ENCODE data around the gene RABGAP1L.
A peak's percentile ranks its signal among the peaks of the same experiment; 100 is the strongest.
"Not testable (repeated sequence)": the region's sequence is repeated elsewhere in the genome, so short reads cannot be mapped to it uniquely, and the experiment has no call there.

RABGAP1L gene

DNA sequence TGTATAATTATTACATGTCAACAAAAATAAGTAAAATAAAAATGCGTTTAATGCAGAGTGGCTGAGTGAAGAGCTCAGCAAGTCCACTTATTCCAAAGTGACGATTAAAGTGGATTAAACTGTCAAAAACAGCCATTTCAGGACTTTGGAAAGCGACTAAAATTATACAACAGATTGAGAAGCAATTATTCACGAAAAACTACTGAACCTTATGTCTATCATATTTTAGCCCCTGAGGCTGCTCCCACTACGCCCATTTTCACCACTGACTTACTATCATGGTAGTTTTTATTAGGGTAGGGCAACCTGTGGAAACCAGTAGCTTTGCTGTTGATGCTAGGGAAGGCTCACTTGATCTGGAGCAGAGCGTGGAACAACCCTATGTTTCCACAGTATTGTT, 174.1 kb downstream of the RABGAP1L start:
- no peak overlapping the region for H3K4me3 ChIP-seq (ENCODE audit: low read depth, low read length)
- DNase-seq (ENCODE audit: low read depth): no peak

DNA sequence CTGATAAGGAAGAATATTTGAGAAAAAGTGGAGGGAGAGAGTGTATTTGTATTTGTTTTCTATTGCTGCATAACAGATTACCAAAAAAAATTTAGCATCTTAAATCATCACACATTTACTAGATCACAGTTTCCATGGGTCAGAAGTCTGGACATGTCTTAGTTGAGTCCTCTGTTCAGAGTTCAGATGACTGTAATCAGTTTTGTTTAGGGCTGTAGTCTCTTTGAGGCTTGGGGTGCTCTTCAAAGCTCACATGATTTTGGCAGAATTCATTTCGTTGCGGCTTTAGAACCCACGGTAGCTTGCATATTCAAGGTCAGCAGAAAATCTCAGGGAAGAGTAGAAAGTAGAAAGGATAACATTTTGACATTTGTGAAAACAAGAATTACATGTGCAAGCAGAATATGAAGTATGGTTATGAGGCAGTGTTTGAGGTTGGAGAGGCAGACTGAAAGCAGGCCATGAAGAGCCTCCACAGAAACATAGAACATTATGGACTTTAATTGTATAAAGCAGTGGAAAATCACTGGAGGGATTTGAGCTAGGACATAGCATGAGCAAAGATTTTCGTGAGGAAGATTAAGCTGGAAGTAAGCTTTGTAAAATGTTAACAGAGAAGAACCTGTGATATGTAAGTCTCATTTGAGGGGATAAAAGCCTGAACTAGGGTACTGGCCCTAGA, 177.8 kb downstream of the RABGAP1L start:
- no peak for DNase-seq (ENCODE audit: low read depth)
- H3K4me3 ChIP-seq (ENCODE audit: low read depth, low read length): no peak overlapping the region

DNA sequence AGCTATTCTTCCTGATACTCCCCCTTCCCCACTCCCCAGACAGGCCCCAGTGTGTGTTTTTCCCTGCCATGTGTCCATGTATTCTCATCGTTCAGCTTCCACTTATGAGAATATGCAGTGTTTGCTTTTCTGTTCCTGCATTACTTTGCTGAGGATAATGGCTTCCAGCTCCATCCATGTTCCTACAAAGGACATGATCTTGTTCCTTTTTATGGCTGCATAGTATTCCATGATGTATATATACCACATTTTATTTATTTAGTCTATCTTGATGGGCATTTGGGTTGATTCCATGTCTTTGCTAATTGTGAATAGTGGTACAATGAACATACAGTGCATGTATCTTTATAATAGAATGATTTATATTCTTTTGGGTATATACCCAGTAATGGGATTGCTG, 181.1 kb downstream of the RABGAP1L start:
- not testable (repeated sequence) for H3K4me3 ChIP-seq (ENCODE audit: low read depth, low read length); DNase-seq (ENCODE audit: low read depth)

DNA sequence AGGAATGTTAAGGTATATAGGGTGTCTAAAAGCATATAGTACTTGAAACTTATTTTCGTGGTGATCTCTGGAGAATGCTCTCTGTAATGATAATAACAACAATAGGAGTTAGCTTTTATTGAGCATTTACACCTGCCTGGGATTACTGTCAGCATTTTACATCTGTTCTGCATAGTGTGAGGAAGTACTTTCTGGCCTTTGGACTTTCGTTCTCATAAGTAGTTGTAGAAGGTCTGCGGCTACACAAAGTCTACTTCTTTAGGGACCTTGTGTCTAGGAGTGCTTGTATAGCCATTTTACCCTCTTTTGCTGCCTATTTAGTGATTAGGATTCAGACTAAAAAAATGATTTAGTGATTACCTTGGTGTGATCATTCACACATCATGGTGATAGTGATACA, 184.8 kb downstream of the RABGAP1L start:
- DNase-seq (ENCODE audit: low read depth): no peak
- H3K4me3 ChIP-seq (ENCODE audit: low read depth, low read length): no peak overlapping the region

DNA sequence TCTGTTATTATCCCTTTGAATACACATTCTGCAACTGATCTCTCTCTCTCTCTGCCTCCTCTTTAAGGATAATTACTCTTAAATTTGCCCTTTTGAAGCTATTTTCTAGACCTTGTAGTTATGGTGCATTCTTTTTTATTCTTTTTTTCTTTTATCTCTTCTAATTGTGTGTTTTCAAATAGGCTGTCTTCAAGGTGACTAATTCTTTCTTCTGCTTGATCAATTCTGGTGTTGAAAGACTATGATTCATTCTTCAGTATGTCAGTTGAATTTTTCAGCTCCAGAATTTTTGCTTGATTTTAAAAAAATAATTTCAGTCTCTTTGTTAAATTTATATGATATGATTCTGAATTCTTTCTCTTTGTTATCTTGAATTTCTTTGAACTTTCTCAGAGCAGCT, 192.8 kb downstream of the RABGAP1L start:
- H3K4me3 ChIP-seq (ENCODE audit: low read depth, low read length): no peak overlapping the region

DNA sequence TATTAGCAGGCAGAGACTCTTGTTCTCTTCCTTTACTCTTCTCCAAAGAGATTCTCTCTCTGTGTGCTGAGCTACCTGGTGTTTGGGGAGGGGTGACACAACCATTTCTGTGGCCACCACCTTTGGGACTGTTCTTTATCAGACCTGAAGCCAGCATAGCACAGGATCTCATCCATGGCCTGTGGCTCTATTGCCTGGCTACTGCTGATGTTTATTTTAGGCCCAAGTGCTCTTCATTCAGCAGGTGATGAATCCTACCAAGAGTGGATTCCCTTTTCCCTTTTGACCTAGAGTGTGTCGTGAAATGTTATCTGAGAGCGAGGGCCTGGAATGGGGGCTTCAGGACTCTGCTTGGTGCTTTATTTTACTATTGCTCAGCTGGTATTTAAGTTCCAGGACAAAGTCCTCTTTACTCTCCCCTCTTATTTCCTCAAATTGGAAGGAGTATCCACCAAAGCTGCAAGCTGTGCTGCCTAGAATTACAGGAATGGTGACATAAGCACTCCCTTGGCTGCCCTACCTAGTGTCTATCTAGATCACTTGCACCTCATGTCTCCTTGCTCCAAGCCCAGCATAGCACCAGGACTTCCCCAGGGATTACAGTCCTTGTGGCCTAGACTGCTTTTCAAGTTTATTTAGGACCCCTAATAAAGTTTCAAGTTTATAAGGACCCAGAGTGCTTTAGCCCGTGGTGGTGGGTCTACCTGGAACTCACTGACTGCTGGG, 193.7 kb downstream of the RABGAP1L start:
- no peak for DNase-seq (ENCODE audit: low read depth)
- H3K4me3 ChIP-seq (ENCODE audit: low read depth, low read length): no peak overlapping the region

More for the DNA sequence above, 192.8 kb downstream of the RABGAP1L start:
- DNase-seq (ENCODE audit: low read depth): no peak

DNA sequence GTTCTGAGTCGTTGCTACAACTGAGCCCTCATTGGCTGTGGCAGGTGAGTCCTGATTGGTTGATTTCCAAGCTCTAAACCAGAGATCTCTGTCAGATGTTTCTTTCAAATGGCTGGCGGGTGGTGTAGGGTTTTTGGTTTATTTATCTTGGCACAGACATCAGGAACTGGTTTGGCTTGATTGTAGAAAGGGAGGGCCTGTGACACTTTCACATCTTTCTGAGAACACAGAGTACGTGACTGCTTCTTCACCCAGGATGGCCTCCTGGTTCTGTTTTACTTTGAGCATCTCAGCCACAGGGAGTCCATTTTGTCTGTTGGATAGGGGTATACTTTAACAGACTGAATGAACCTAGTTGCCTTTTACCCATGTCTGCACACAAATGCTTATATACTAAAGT, 199.0 kb downstream of the RABGAP1L start:
- DNase-seq (ENCODE audit: low read depth): no peak
- no peak overlapping the region for H3K4me3 ChIP-seq (ENCODE audit: low read depth, low read length)

DNA sequence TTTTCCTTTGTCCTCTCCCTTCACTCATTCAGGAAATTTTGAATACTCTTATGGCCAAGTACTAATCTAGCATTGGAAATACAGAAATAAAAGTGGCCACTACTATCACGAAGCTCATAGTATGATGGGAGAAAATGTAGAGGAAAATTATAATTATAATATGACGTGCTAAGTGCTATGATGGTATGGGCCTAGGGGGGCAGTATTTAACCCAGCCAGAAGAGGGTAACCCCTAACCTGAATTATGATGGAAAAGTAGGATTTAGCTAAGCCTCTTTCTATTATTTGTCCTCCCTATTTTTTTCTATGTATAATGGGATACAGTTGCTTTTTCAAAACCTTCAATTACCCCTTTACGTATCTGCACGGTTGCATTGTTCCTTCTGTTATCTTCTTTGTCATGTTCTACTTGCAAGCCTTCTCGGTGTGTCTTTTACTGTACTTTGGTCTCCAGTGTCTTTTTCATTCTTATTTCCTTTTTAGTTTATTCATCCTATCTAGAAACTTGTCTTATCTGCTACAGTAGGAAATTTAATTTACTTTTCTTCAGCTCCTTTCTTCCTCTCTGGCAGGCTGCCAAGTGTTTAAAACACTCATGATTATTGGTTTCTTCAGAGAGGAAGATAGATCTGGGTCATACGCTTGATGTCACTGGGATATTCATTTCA, 199.6 kb downstream of the RABGAP1L start:
- no peak for DNase-seq (ENCODE audit: low read depth)
- H3K4me3 ChIP-seq (ENCODE audit: low read depth, low read length): no peak overlapping the region

DNA sequence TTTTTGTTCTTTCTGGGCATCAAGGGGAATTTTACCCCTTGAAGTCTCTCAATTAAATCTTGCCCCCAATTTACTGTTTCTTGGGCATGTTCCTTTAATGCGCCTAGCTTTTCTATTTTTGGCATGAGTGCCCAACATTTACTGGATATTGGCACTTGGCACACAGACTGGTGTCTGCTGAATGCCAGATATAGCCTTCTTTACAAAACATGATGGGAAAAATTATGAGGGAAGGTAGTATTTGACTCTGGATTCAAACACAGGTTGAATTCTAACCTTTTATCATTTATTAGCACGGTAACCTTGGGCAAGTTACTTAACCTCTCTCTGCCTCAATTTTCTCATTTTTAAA, 200.1 kb downstream of the RABGAP1L start:
- DNase-seq (ENCODE audit: low read depth): no peak
- H3K4me3 ChIP-seq (ENCODE audit: low read depth, low read length): no peak overlapping the region

DNA sequence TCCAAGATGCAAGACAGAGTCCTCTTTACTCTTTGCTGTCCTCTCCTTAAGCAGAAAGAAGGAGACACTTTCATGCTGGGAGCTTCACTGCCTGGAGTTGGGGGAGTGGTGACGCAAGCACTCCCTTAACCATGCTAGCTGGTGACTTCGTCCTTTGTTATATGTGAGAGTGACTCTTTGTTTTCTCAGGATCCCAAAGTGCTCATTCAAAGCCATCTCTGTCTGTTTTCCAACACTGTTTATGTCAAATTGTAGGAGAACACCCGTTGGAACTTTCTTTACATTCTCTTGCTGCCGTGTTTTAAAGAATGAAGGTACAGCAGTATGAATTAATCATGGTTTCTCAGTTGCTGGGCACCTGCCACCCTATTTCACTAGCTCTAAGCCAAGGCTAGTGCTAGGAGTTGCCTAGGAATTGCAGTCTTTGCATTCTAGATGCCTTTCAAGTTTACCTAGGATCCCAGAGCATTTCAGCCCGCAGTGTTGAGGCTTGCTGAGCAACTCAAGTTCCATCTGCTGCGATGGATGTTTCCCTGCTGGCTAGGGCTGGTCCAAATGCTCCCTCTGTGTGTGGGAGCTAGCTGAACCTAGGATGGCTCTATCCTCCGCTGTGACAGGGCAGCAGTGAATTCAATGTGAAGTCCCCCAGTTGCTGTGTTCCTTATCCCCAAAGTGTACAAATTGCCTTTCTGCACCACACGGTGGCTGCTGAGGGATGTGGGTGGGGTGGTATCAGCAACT, 205.8 kb downstream of the RABGAP1L start:
- no peak for DNase-seq (ENCODE audit: low read depth)
- no peak overlapping the region for H3K4me3 ChIP-seq (ENCODE audit: low read depth, low read length)

DNA sequence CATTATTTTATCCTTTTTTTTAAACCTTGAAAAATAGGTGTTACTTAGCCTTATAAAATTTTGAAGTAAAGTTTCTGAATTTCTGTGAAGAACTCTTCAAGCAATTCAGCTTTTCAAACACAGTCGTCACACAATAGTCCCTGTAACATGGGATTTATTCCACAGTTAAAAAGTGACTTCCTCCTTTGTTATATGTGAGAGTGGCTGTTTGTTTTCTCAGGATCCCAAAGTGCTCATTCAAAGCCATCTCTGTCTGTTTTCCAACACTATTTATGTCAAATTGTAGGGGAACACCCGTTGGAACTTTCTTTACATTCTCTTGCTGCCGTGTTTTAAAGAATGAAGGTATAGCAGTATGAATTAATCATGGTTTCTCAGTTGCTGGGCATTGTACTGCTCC, 207.6 kb downstream of the RABGAP1L start:
- H3K4me3 ChIP-seq (ENCODE audit: low read depth, low read length): no peak overlapping the region
- no peak for DNase-seq (ENCODE audit: low read depth)

DNA sequence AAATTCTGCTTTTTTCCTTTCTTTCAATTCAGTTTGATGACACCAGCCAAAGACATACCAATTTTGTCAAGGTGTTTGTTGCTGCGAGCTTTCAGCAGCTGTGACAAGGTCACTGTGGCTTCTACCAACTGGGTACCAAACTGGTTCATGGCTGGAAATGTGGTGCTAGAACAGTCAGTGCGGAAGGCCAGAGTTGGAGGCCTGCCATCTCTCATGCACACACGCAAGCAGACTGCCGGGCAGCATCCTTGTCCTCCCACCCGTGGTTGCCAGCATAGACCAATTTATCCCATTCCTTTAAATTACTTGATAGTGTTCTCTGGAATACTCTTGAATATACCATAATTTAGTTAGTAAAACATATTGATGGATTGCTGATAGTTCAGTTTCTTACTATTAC, 208.6 kb downstream of the RABGAP1L start:
- H3K4me3 ChIP-seq (ENCODE audit: low read depth, low read length): no peak overlapping the region
- DNase-seq (ENCODE audit: low read depth): no peak

DNA sequence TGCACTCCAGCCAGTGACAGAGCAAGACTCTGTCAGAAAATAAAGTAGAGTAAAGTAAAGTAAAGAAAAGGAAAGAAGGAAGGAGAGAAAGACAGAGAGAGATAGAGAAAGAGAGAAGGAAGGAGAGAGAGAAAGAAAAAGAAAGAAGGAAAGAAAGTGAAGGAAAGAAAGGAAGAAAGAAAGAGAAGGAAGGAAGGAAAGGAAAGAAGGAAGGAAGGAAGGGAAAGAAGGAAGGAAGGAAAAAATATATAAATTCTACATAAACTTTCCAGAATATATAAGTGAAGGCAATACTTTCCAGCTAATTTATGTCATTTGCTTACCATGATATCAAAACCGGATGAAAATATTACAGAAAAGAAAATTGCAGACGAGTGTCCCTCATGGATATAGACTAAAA, 216.7 kb downstream of the RABGAP1L start:
- no peak overlapping the region for H3K4me3 ChIP-seq (ENCODE audit: low read depth, low read length)
- no peak for DNase-seq (ENCODE audit: low read depth)

DNA sequence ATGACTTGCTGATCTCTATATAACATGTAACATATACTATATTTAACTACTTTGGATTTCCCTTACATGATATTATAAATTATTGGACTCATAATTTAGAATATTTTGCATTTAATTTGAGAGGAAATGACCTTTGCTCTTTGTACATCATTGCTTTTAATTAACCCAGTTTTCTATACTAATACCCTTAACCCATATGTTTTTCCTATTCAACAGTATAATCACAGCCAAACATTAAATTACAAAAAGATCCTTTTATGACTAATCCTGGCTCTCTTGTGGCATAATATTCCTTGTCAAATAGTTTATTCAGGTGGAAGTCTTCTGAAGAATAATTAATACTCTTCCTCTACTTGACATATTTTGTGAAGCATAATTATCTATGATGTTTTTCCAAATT, 232.4 kb downstream of the RABGAP1L start:
- DNase-seq (ENCODE audit: low read depth): no peak
- H3K4me3 ChIP-seq (ENCODE audit: low read depth, low read length): no peak overlapping the region

DNA sequence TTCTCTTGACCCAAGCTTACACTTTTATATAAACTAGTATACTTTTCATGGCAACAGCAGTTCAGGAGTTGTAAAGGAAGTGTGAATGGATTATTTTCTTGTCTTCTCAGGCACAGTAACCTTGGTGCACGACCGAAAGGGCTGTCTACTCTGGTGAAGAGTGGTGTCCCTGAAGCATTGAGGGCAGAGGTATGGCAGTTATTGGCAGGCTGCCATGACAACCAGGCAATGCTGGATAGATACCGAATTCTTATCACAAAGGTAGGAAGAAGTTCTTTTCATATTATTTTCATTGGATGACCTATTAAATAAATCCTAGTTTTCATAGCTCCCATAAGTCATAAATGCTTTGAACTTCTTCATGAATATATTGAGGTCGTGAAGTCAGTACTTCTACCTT, 234.6 kb downstream of the RABGAP1L start:
- no peak for DNase-seq (ENCODE audit: low read depth)
- no peak overlapping the region for H3K4me3 ChIP-seq (ENCODE audit: low read depth, low read length)

DNA sequence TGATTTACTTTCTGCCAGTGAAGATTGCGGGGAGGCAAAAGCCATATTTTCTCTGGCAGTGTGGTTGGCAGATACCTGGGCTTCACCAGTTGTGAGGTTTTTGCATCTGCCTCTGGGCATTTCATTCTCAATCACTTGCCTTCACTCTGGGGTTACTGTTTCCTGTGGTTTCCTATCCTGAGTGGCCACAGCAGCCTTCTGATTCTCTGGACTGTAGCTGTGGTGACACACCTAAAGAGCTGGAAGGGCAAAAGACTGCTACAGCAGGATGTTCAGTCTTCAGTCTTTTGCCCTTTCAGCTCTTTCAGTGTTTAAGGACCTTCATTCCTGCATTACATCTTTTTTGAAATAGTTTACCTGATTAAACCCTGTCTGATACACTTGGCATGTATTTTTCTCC, 237.9 kb downstream of the RABGAP1L start:
- no peak overlapping the region for H3K4me3 ChIP-seq (ENCODE audit: low read depth, low read length)
- no peak for DNase-seq (ENCODE audit: low read depth)

DNA sequence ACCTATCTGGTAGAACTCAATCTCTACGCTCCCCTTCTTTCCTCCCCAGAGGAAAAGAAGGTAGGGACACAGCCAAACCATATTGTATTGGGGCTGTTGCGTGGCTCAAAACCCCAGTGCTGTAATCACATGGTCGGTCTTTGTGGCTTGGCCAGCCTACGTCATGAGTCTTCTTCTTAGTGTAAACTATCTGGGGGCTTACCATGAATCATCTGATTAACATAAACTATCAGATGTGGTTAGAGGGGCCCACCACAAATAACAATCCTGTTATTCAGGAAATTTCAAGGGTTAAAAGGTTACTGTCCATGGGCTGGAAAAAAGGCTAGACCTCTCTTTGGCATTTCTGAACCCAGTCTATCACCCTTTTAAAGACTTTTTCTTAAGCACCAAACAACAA, 238.9 kb downstream of the RABGAP1L start:
- peak; percentile 15 for DNase-seq (ENCODE audit: low read depth)
- no peak overlapping the region for H3K4me3 ChIP-seq (ENCODE audit: low read depth, low read length)

DNA sequence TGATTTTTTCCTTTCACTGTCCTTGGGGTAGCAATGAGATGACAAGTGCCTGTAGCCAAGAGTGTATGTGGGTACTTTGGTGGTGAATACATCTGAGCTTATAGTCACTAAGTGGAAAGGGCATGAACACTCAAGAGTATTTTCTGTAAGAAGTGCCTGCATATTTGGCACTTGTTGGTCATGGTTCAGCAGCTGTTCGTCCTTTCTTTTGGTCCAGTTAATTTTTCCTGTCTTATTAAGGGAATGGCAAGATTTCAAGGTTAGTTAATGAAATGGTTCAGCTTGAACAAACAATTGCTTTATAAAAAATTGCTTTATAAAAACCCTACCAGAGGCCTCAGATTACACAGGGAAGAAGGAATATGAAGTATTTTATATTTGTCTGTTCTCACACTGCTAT, 239.9 kb downstream of the RABGAP1L start:
- no peak for DNase-seq (ENCODE audit: low read depth)
- no peak overlapping the region for H3K4me3 ChIP-seq (ENCODE audit: low read depth, low read length)

DNA sequence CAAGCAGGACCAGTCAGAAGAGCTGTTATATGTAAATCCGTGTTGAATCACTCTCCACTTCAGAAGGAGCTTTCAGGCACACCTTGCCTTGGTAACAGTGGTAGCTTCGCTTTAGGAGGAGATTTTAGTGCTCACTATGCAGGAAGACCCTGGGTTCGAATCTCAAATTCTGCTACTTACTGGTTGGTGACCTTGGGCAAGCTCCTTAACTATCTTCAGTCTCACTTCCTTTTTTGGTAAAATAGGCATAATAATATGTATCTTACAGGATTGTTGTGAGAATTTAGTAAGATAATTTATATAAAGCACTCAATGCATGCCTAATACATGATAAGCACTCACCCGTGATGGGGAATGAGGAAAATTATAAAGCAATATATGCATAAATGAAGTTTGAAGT, 241.8 kb downstream of the RABGAP1L start:
- H3K4me3 ChIP-seq (ENCODE audit: low read depth, low read length): no peak overlapping the region
- no peak for DNase-seq (ENCODE audit: low read depth)

DNA sequence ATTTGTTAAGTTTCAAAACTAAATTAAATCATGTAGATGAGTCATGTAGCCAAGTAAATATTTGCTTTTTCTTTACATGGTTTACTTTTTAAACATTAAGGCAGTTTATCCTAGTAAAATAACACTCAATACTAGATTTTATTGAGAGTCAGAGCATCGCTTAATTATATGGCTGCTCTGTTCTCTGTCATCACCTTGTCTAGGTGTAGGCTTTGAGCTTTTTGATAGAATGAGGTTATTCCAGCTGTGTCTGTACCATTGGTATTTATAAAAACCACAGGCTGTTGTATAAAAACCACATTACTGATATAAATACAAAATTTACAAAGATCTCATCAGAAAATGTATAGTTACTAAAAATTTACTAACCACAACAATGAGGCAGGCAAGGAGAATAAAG, 245.9 kb downstream of the RABGAP1L start:
- no peak overlapping the region for H3K4me3 ChIP-seq (ENCODE audit: low read depth, low read length)
- no peak for DNase-seq (ENCODE audit: low read depth)
